NCI-H345 treated with DMSO at 0.1 percent for 48 hours (cell line): Measurements from ENCODE around the gene GGTA1.

Experiments
- DNase-seq: peaks from one replicate; lab custom pipeline; 2025; ENCODE audit not compliant: unreplicated experiment; lab: John Stamatoyannopoulos, UW

GGTA1 gene

DNA sequence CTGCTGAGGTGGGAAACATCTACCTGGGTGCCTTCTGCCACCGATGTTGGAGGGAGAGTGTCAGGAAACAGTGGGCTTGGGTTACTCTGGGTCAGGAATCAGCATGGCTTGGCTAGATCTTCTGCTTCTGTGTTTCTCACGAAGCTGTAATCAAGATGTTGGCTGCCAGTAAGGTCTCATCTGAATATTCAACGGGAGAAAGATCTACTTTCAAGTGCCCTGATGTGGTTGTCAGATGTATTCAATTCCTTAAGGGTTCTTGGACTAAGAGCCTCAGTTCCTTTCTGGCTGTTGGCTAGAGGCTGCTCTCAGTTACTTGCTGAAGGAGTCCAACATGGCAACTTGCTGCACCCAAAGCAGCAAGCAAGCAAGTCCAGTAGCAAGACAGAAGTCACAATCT, 87.7 kb downstream of the GGTA1 start:
- no peak for DNase-seq

DNA sequence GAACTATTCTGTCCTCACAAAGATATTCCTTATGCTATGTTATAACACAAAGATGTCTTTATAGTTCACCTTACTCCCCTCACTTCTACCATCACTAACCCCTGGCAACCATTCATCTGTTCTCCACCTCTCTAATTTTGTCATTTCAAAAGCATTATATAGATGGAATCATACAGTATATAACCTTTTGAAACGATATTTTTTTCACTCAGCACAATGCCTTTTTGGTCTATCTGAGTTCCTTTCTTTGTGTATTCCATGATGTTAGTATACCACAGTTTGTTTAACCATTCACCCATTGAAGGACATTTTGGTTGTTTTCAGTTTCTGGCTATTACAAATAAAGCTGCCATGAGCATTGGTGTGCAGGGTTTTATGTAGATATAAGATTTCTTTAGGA, 93.7 kb downstream of the GGTA1 start:
- DNase-seq: no peak
